Neuronal stem cell (in vitro differentiated cells): Measurements from ENCODE around the gene OSTN.
"Not testable (repeated sequence)": the region's sequence is repeated elsewhere in the genome, so short reads cannot be mapped to it uniquely, and the experiment has no call there.

Source experiments
- DNase-seq: peaks from one replicate; pipeline ENCODE4 v3.0.0-alpha.2; 2013; ENCODE audit warnings: low spot score
- H2AFZ ChIP-seq: one replicate; pipeline ENCODE4 v1.6.1; 2013; ENCODE audit warnings: mild to moderate bottlenecking, low read length, inconsistent platforms
- H2AK5ac ChIP-seq: 2 replicates; pipeline ENCODE4 v1.6.1; 2013; ENCODE audit warnings: low read depth, mild to moderate bottlenecking, inconsistent platforms, low read length, moderate library complexity, mixed read lengths
- H2BK120ac ChIP-seq: 2 replicates; pipeline ENCODE4 v1.6.1; 2013; ENCODE audit warnings: low read depth, mild to moderate bottlenecking, inconsistent platforms, low read length, moderate library complexity, mixed read lengths
- H2BK12ac ChIP-seq: one replicate; pipeline ENCODE4 v1.6.1; 2013; ENCODE audit warnings: low read length, inconsistent platforms
- H2BK15ac ChIP-seq: 2 replicates; pipeline ENCODE4 v1.6.1; 2013; ENCODE audit warnings: mild to moderate bottlenecking, low read length, inconsistent platforms, mixed read lengths
- H2BK5ac ChIP-seq: one replicate; pipeline ENCODE4 v1.6.1; 2013; ENCODE audit warnings: inconsistent platforms, mild to moderate bottlenecking, low read length, moderate library complexity
- H3K14ac ChIP-seq: one replicate; pipeline ENCODE4 v1.6.1; 2013; ENCODE audit warnings: low read length, inconsistent platforms
- H3K18ac ChIP-seq: 2 replicates; pipeline ENCODE4 v1.6.1; 2013; ENCODE audit warnings: low read length, inconsistent platforms
- H3K23ac ChIP-seq: 2 replicates; pipeline ENCODE4 v1.6.1; 2013; ENCODE audit warnings: low read depth, mild to moderate bottlenecking, mixed read lengths, low read length, inconsistent platforms; ENCODE audit not compliant: poor library complexity
- H3K27ac ChIP-seq: replicated peaks from 3 replicates; pipeline ENCODE4 v1.5.1; 2013; ENCODE audit warnings: low read length, inconsistent platforms
- H3K27me3 ChIP-seq, 3 experiments: 2 replicates each; pipeline ENCODE4 v1.6.1; 2013; ENCODE audit warnings: low read length in 3 of 3, mild to moderate bottlenecking in 2 of 3, inconsistent platforms in 1 of 3, low read depth in 1 of 3, mixed read lengths in 1 of 3, moderate library complexity in 1 of 3; ENCODE audit not compliant: control insufficient read depth in 3 of 3, insufficient read depth in 3 of 3
- H3K36me3 ChIP-seq, 2 donors: replicated peaks in 1 of 2; 2 replicates each; pipeline ENCODE4 v1.6.1; 2013; ENCODE audit warnings: low read length in 2 of 2; ENCODE audit not compliant: control insufficient read depth in 2 of 2, insufficient read depth in 2 of 2
- H3K4ac ChIP-seq: 2 replicates; pipeline ENCODE4 v1.6.1; 2013; ENCODE audit warnings: inconsistent platforms, mild to moderate bottlenecking, low read length, moderate library complexity
- H3K4me1 ChIP-seq, 2 donors: 1 replicate in 1 of 2; 2 replicates in 1 of 2; pipeline ENCODE4 v1.6.1; 2013; ENCODE audit warnings: low read length in 2 of 2, low read depth in 1 of 2; ENCODE audit not compliant: control insufficient read depth in 2 of 2, insufficient read depth in 1 of 2
- H3K4me2 ChIP-seq: one replicate; pipeline ENCODE4 v1.6.1; 2013; ENCODE audit warnings: mild to moderate bottlenecking, low read length, inconsistent platforms; ENCODE audit not compliant: insufficient read depth, poor library complexity, severe bottlenecking
- H3K4me3 ChIP-seq, 2 donors: 2 replicates each; pipeline ENCODE4 v1.5.1; 2013; ENCODE audit warnings: low read length in 2 of 2, mild to moderate bottlenecking in 2 of 2, inconsistent platforms in 1 of 2, moderate library complexity in 1 of 2
- H3K79me1 ChIP-seq: one replicate; pipeline ENCODE4 v1.6.1; 2013; ENCODE audit warnings: low read depth, mild to moderate bottlenecking, inconsistent platforms, low read length, moderate library complexity
- H3K9ac ChIP-seq: one replicate; pipeline ENCODE4 v1.6.1; 2013; ENCODE audit warnings: mild to moderate bottlenecking, low read depth, low read length, inconsistent platforms; ENCODE audit not compliant: poor library complexity
- H3K9me3 ChIP-seq, 2 donors: replicated peaks in 1 of 2; 2 replicates each; pipeline versions ENCODE3 to v1.6.1; 2013; ENCODE audit warnings: low read length in 2 of 2, mild to moderate bottlenecking in 2 of 2, inconsistent platforms in 1 of 2, low read depth in 1 of 2, mixed read lengths in 1 of 2, moderate library complexity in 1 of 2; ENCODE audit not compliant: control insufficient read depth in 2 of 2, insufficient read depth in 1 of 2
- H4K8ac ChIP-seq: one replicate; pipeline ENCODE4 v1.6.1; 2013; ENCODE audit warnings: low read depth, mild to moderate bottlenecking, inconsistent platforms, low read length, moderate library complexity
- H4K91ac ChIP-seq: one replicate; pipeline ENCODE4 v1.6.1; 2013; ENCODE audit warnings: low read length, low read depth, mild to moderate bottlenecking, inconsistent platforms; ENCODE audit not compliant: poor library complexity
- WGBS, 2 donors: extraction: QIAGEN DNeasy Blood & Tissue Kit; methylation state at CpG; one replicate each; pipeline ENCODE4 v1.1.7; 2013; ENCODE audit warnings: missing lambda C conversion rate in 2 of 2, mixed read lengths in 1 of 2; ENCODE audit not compliant: insufficient read length in 2 of 2, insufficient replicate concordance in 1 of 2; ENCODE audit errors: extremely low coverage in 2 of 2; 5-methylcytosine and 5-hydroxymethylcytosine counted together

OSTN gene

GRCh38 chr3:191188246-191188645, 10.8 kb upstream of the OSTN start:
- H2BK15ac ChIP-seq, H3K36me3 ChIP-seq, H3K27ac ChIP-seq, H3K9ac ChIP-seq, H3K27me3 ChIP-seq, H2BK120ac ChIP-seq, H4K8ac ChIP-seq, H2AK5ac ChIP-seq, H3K9me3 ChIP-seq, DNase-seq, H3K14ac ChIP-seq, H3K4me3 ChIP-seq, H4K91ac ChIP-seq, H3K4ac ChIP-seq, H2BK5ac ChIP-seq, H3K4me1 ChIP-seq, H3K23ac ChIP-seq, H2AFZ ChIP-seq, H3K4me2 ChIP-seq, H2BK12ac ChIP-seq, H3K18ac ChIP-seq, H3K79me1 ChIP-seq: not testable (repeated sequence)
- WGBS, 2 donors: no CpG with 5 or more reads among the region's 5 CpGs

GRCh38 chr3:191192270-191192669, 6.8 kb upstream of the OSTN start:
- not testable (repeated sequence) for H3K4me1 ChIP-seq, H3K27ac ChIP-seq, H3K14ac ChIP-seq

GRCh38 chr3:191192941-191193340, 6.1 kb upstream of the OSTN start:
- no peak overlapping the region for H3K14ac ChIP-seq
- no peaks in the 10 kb centered on the region for H3K36me3 ChIP-seq
- H3K4me2 ChIP-seq: no peak overlapping the region
- no peak overlapping the region for H3K23ac ChIP-seq
- H2BK15ac ChIP-seq: no peak overlapping the region
- H3K79me1 ChIP-seq: no peaks in the 10 kb centered on the region
- no peak overlapping the region for H4K8ac ChIP-seq
- H3K27me3 ChIP-seq: no peaks in the 10 kb centered on the region
- H2BK12ac ChIP-seq: no peak overlapping the region
- H4K91ac ChIP-seq: no peak overlapping the region
- H2AK5ac ChIP-seq: no peak overlapping the region
- no peak for DNase-seq
- H2AFZ ChIP-seq: peak overlapping the region; percentile 66
- no peak overlapping the region for H3K4me3 ChIP-seq
- H3K18ac ChIP-seq: no peak overlapping the region
- H3K4ac ChIP-seq: no peak overlapping the region
- no peaks in the 10 kb centered on the region for H3K9me3 ChIP-seq
- no peak overlapping the region for H3K27ac ChIP-seq
- no peak overlapping the region for H2BK5ac ChIP-seq
- H3K9ac ChIP-seq: no peak overlapping the region
- H3K4me1 ChIP-seq: no peaks in the 10 kb centered on the region
- no peak overlapping the region for H2BK120ac ChIP-seq

More at GRCh38 chr3:191192270-191192669, 6.8 kb upstream of the OSTN start:
- H2BK12ac ChIP-seq, H3K4me3 ChIP-seq, H3K18ac ChIP-seq, H3K36me3 ChIP-seq, H2AK5ac ChIP-seq, H3K4me2 ChIP-seq, H3K9ac ChIP-seq, H3K9me3 ChIP-seq, H4K91ac ChIP-seq, H3K27me3 ChIP-seq, H2BK5ac ChIP-seq, H3K4ac ChIP-seq, H2BK15ac ChIP-seq, H3K23ac ChIP-seq, H4K8ac ChIP-seq, DNase-seq, H3K79me1 ChIP-seq, H2BK120ac ChIP-seq: not testable (repeated sequence)
- H2AFZ ChIP-seq: peak overlapping the region; percentile 66
- WGBS, 2 donors: no CpG with 5 or more reads among the region's 4 CpGs

- no peak overlapping the region for H2BK12ac ChIP-seq
- H2BK120ac ChIP-seq: no peak overlapping the region
- no peak overlapping the region for H2BK5ac ChIP-seq
- no peaks in the 10 kb centered on the region for H3K4me1 ChIP-seq
- DNase-seq: no peak
- H2BK15ac ChIP-seq: no peak overlapping the region
- H2AFZ ChIP-seq: no peak overlapping the region
- H3K18ac ChIP-seq: no peak overlapping the region
- H3K27ac ChIP-seq: no peak overlapping the region
- H4K91ac ChIP-seq: no peak overlapping the region
- H2AK5ac ChIP-seq: no peak overlapping the region
- no peak overlapping the region for H4K8ac ChIP-seq
- no peak overlapping the region for H3K23ac ChIP-seq
- WGBS, 2 donors: no CpG with 5 or more reads among the region's 3 CpGs
- no peaks in the 10 kb centered on the region for H3K79me1 ChIP-seq
- H3K14ac ChIP-seq: no peak overlapping the region
- H3K9me3 ChIP-seq: no peaks in the 10 kb centered on the region
- no peaks in the 10 kb centered on the region for H3K27me3 ChIP-seq
- H3K4me2 ChIP-seq: no peak overlapping the region
- H3K36me3 ChIP-seq: no peaks in the 10 kb centered on the region
- H3K9ac ChIP-seq: no peak overlapping the region
- H3K4me3 ChIP-seq: no peak overlapping the region
- no peak overlapping the region for H3K4ac ChIP-seq
Measured at GRCh38 chr3:191197761-191198306, 1.2 kb upstream of the OSTN start.
